HG02884 (cell line): ENCODE measurements around the gene TOM1.

Source experiments
- ATAC-seq: cut with Tn5 transposase; IDR thresholded peaks from one replicate; pipeline ENCODE4 v1.9.1; 2021; ENCODE audit warnings: mild to moderate bottlenecking, moderate library complexity; ENCODE audit not compliant: unreplicated experiment

The TOM1 gene

DNA sequence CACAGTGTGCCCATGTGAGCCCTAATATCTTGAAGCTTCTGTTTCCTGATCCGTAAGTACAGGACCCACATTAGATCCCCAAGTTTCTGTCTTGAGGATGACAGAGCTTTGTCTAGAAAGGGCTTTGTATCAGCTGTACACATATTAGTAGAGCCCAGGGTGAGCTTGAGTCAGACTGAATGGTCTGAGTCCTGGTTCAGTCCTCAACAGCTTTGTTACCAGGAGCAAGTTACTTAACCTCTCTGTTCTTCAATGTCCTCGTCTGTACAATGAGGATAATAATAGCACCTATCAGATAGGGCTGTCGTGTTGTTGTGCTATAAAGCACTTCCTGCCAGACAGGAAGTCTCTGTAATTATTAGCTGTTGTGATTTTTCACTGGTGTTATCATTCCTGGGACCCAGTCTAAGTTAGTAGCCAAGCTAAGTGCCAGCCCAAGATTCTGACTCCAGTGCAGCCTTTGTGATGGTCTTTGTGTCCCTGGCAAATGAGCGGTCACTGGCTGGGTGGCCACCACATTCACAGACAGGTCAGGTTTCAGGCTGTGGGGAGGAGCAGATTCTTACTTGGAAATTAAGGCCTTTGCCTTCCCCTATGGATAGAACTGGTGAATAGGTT lies 6.8 kb downstream of the TOM1 start:
- no peak for ATAC-seq

GRCh38 chr22:35307372-35307771 lies 7.7 kb downstream of the TOM1 start:
- no peak for ATAC-seq

- ATAC-seq, result no peak
These were observed 8.2 kb downstream of the TOM1 start for GRCh38 chr22:35307892-35308291.

GRCh38 chr22:35308480-35309021 lies 8.9 kb downstream of the TOM1 start:
- ATAC-seq, result peak; percentile 41

DNA sequence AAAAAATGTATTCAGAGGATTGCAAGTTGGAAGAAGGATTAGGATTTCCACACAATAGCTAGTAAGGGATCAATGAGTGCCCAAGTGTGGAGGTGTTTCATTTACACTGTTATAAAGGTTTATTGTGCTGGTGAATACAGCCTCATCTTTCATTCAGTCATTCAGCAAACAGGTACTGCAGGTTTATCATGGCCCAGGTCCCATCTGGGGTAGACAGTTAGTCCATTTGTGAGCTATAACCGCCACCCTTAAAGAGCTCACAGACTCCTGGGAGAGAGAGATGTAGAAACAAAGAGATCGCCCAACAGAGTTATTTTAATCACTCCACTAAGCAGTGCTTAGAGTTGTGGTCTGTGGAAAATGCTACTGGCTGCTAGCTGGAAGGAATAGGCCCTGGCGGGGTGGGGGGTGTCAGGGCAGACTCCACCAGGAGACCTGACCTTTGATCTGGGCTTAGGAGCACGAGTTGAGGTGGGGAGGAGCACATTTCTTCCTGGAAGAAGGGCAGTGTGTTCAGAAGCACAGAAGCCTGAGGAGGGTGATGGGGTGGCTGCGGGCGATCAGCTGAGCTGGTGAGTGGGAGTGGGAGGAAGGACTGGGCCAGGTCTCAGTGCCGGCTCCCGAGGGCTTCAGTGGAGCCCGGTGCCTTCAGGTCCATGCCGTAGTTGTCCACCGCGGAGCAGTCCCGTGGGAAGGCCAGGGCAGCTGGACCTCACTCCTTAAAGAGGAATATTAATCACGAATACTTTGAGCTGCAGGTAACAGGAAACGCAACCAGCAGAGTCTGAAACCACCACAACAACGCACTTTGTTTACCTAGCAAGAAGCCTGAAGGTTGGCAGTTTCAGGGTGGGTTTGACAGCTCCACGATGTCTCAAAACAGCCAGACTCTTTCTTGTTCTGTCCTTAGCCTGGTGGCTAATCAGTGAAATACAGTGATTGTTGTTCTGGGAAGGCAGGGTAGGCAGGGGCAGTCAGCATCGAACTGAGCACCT lies 11.2 kb downstream of the TOM1 start:
- no peak for ATAC-seq

DNA sequence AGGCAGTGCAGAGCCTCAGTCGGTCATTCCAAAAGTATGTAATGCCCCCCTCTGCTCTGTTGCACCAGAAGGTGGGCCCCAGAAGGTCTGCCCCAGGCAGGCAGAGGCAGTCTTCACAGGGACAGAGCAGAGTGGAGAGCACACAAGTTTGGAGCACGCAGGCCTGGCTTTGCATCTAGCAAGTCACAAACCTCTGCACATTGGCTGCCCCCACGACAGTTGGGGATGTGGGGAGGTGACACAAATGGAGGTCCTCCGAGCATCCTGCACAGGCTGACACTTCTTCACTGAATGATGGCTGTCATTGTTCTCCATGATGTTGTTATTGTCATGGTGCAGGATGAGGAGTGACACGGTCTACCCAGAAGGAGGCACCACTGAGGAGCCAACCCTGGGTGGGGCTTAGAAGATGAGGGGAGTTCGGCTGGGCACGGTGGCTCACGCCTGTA lies 11.9 kb downstream of the TOM1 start:
- ATAC-seq, result no peak

GRCh38 chr22:35312198-35313059 lies 12.7 kb downstream of the TOM1 start:
- ATAC-seq, result no peak

DNA sequence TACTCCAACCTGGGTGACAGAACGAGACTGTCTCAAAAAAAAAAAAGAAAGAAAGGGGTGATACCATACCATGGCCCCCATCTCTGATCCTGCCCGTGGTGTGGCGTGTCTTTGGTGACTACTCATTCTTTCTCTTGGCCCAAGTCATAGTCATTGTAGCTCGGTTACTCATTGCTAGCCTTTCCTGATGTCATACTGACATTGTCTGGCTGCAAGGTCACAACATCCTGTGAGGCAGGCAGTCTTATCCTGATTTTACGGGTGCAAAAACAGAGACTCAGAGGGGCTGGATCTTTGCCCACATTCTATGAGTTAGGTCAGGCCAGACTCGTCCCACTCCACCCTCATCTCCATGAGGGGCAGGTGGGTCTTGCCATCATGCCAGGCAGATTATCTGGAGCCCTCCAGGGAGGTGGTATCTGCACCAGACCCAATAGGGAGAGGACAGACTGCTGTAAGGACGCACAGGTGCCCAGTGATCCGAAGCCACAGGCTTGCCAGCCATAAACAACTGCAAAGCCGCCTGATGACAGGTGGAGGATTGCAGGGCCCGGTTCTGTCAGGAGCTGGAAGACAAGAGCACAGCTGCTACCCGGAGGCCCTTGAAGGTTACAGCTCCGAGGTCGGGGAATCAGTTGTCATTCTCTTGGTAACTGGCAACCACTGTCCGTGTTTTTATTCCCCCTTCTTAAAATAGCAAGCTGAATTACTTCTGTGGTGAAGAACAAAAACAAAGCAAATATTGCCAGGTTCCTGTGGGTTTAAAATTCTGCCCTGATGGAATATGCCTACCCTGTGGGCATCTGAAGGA lies 13.8 kb downstream of the TOM1 start:
- no peak for ATAC-seq

DNA sequence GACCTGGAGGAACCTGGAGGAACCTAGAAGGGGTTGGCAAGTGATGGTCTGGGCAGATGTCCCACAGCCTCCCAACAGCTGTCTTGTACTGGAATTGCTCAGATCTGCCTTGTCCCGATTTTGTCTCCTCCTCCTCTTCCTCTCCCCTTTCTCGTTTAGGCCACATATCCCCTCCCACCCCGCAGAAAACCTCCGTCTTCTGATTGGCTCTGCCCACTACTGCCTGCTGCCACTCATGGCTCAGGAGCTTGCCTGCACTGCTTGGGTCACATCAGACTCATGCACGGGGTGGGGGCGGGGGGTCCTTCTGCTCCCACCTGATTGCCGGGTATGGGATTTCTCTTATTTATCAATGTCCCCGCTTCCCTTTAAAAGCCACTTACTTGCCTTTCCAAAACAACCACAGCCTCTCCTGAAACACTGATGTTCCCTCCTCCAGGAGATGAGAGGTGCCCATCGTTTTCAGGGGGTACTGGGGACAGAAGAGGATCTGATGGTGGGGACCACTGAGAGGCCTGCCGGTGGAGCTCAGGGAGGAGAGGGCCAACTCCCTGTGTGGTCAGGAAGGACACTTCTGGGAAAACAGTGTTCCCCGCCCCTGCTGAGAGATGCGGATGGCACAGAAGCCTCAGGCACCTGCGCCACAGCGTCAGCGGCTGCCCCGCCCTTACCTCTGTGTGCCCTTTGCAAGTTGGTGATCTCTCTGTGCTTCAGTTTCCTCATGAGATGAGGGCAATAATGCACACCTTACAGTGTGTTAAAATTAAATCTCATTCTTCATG lies 14.7 kb downstream of the TOM1 start:
- no peak for ATAC-seq

DNA sequence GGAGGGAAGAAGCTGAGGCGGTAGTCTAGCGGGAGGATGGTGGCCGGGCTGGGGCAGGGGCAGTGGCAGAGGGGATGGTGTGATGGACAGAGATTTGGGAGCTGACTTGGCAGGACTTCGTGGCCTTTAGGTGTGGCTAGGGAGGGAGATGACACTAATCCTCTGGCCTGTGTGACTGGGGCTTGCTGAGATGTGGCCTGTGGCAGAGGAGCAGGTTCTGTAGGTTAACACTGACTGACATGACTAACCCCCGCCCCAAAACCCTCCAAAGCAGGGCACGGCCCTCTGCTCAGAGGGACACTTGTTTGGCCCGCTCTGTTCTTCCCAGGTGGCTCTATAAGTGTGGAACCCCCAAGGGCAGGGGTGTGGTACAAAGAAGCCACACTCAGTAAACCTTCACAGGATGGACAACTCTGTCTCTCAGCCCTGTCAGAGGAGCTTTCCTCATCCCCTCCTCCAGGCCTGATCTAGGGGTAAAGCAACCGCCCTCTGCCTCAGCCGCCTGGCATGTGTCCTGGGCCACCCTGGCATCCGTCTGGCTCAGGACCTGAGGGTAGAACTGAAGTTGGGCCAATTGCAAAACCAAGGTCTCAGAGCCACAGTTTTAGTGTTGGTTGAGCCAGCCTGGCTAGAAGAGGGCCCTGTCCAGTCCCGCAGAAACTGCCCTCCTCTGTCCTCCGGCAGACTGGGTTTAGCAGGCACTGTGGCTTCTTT lies 15.6 kb downstream of the TOM1 start:
- no peak for ATAC-seq

- no peak for ATAC-seq
These were observed 16.4 kb downstream of the TOM1 start for GRCh38 chr22:35315855-35316745.

DNA sequence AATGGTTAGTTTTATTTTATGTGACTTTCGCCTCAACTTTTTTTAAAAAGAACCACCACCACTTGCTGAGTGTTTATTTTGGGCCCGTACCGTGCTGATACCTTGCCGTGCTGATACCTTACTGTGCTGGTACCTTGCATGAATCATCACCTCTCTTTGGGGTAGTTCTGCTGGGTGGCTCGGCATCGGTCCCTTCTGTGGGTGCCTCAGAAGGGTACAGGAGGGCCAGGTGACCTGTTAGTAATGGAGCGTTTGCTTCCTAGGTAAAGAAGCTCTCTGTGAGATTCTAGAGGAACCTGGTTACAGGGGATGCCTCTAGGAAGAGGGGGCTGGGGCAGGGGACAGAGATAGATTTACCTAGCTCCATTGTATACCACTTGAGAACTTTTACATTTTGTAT lies 17.1 kb downstream of the TOM1 start:
- ATAC-seq, result no peak

DNA sequence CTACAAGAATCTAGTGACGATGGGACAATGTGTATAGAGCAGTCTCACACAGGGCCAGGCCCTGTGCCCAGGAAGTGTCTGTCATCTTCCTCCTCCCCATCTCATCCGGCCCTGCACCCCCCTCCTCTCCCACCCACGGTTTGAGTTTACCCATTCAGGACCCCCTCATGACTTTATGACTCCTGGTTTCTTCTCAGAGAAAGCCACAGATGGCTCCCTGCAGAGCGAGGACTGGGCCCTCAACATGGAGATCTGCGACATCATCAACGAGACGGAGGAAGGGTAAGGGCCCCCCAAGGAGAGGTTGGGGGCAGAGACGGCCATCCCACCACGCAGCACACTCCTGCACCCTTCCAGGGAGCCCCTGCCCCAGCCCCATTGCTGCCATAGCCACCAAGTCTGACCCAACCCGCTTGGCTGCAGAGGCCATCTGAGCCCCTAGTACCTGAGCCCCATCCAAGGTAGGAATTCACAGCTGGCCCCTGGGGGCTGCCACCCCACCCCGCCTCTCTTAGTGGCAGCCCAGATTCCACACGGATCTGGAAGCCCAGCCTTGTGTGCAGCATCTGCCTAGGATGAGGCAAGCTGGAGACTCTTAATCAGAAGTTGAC lies 18.1 kb downstream of the TOM1 start:
- ATAC-seq, result no peak

DNA sequence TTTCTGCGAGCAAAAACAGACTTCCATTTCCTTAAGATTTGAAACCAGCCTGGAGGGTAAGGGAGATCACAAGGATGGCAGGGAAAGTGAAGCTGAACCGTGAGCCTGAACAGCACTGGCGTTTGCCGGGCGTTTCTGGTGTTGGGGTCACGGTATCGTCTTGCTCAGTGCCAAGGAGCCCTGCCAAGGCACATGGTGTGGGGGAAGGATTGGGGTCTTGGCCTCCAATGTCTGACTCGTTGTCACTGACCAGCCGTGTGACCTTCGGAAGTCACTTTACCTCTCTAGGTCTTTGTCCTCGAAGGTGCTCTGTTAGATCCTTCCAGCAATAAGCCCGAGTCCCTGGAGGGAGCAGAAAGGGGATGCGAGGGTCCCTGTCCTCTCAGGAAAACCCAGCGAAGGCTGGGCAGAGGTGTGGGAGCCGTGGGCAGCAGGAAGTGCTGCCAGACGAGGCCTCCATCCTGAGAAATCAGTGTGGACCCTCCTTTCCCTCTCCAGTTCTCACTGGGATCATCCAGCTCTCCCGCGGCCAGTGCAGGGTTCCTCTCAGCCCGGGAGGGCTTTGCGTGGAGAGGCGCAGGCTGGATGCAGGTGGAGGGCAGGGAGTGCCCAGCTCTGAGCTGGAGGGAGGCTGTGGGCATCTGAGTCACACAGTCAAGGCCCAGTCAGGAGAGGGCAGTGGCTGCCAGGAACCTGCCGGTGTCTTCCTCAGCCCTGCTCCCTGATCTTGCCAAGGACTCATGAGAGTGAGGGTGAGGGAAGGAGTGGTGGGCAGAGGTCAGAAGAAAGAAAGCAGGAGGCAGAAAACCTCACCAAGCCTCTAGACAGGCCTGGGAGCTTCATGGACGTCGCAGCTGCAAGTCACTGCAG lies 18.9 kb downstream of the TOM1 start:
- no peak for ATAC-seq

DNA sequence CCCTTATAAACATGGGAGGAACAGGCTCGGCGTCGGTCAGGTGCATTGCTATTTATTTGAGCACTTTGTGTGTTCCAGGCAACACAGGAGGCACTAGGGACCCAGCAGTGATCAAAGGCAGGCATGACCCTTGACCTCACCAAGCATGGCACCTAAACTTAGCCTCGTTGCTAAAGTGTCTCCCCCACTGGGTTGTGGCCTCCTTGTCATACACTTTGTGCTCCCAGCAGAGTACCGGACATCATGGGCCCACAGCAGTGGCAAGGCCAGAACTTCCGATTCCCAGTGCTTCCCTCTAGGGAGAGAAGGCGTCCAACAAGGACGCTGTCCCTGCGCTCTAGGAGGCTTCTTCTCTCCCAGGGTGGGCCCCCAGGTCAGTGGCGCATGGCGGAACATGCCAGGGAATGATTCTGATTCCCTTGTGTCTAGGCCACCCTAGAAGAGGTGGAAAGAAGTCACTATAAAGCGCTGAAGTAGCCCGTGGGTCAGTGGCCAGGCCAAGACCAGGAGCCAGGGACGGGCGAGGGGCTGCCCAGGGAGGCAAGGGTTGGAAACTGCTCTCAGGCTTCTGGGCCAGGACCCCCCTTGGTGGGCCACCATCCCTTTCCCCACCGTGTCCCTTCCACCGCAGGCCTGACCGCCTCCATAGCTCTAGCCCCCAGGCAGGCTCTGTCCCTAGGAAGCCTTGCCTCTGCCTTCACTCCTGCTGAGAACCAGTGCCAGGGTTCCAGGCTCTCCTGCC lies 19.7 kb downstream of the TOM1 start:
- ATAC-seq, result no peak

GRCh38 chr22:35322126-35322525 lies 22.4 kb downstream of the TOM1 start:
- ATAC-seq, result no peak
